Astrocyte (in vitro differentiated cells and primary cell): ENCODE results near the gene ARVCF.

Experiments
- CTCF ChIP-seq: IDR thresholded peaks from 2 replicates; pipeline ENCODE4 v1.5.1; 2011; ENCODE audit warnings: low read depth, mild to moderate bottlenecking, inconsistent platforms, low read length, moderate library complexity; ENCODE audit not compliant: insufficient read depth
- EZH2 ChIP-seq: IDR thresholded peaks from 2 replicates; pipeline ENCODE4 v1.6.1; 2012; ENCODE audit warnings: mild to moderate bottlenecking, low read length, inconsistent platforms; ENCODE audit not compliant: insufficient read depth

- TF ChIP-seq CTCF = no peak
- no peak for TF ChIP-seq EZH2
Observed at GRCh38 chr22:19993926-19994325, 22.7 kb downstream of the ARVCF start.
